Epithelial cell of esophagus (primary cell): Measurements from ENCODE around the gene AUTS2.

Source experiments
- DNase-seq: peaks from one replicate; pipeline ENCODE4 v3.0.0; 2010; ENCODE audit warnings: low read depth
- H3K4me3 ChIP-seq: 2 replicates; pipeline ENCODE4 v1.5.1; 2011; ENCODE audit warnings: mild to moderate bottlenecking, low read length, control low read depth
- CTCF ChIP-seq: IDR thresholded peaks from 2 replicates; pipeline ENCODE4 v1.5.1; 2011; ENCODE audit warnings: low read depth, mild to moderate bottlenecking, low read length, control low read depth, inconsistent platforms; ENCODE audit not compliant: insufficient read depth; ENCODE audit errors: missing control alignments

The AUTS2 gene

GRCh38 chr7:69682518-69682917 lies 84.2 kb downstream of the AUTS2 start:
- no peak for DNase-seq
- TF ChIP-seq CTCF = no peak
- no peak overlapping the region for H3K4me3 ChIP-seq

GRCh38 chr7:69683002-69683401 lies 84.7 kb downstream of the AUTS2 start:
- no peak for TF ChIP-seq CTCF
- no peak overlapping the region for H3K4me3 ChIP-seq
- no peak for DNase-seq

- no peak overlapping the region for H3K4me3 ChIP-seq
- no peak for DNase-seq
- TF ChIP-seq CTCF = no peak
Observed at GRCh38 chr7:69684369-69685292, 86.4 kb downstream of the AUTS2 start.

GRCh38 chr7:69685293-69685631 lies 87.0 kb downstream of the AUTS2 start:
- TF ChIP-seq CTCF = no peak
- no peak for DNase-seq

GRCh38 chr7:69686366-69686765 lies 88.1 kb downstream of the AUTS2 start:
- DNase-seq = no peak
- no peak overlapping the region for H3K4me3 ChIP-seq
- no peak for TF ChIP-seq CTCF

More at GRCh38 chr7:69685293-69685631, 87.0 kb downstream of the AUTS2 start:
- H3K4me3 ChIP-seq = no peak overlapping the region

- H3K4me3 ChIP-seq = no peak overlapping the region
- DNase-seq = no peak
- no peak for TF ChIP-seq CTCF
Observed at GRCh38 chr7:69687739-69688433, 89.6 kb downstream of the AUTS2 start.
